Hair follicular keratinocyte (primary cell): Measurements from ENCODE around the gene NR0B1. TPM values are rescaled to one million over a fixed set of nuclear protein-coding genes. Genes with fewer than 3 reads are reported as not detected.

ENCODE experiments used
- total RNA-seq: library from RNA; depleted of rRNA; stranded (reverse); fragments of >200 nt; gene quantifications from 2 replicates; pipeline ENCODE4 v1.2.3, GENCODE V29; 2015

Gene NR0B1, protein sequence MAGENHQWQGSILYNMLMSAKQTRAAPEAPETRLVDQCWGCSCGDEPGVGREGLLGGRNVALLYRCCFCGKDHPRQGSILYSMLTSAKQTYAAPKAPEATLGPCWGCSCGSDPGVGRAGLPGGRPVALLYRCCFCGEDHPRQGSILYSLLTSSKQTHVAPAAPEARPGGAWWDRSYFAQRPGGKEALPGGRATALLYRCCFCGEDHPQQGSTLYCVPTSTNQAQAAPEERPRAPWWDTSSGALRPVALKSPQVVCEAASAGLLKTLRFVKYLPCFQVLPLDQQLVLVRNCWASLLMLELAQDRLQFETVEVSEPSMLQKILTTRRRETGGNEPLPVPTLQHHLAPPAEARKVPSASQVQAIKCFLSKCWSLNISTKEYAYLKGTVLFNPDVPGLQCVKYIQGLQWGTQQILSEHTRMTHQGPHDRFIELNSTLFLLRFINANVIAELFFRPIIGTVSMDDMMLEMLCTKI
- not detected in 2 replicates for total RNA-seq

DNA sequence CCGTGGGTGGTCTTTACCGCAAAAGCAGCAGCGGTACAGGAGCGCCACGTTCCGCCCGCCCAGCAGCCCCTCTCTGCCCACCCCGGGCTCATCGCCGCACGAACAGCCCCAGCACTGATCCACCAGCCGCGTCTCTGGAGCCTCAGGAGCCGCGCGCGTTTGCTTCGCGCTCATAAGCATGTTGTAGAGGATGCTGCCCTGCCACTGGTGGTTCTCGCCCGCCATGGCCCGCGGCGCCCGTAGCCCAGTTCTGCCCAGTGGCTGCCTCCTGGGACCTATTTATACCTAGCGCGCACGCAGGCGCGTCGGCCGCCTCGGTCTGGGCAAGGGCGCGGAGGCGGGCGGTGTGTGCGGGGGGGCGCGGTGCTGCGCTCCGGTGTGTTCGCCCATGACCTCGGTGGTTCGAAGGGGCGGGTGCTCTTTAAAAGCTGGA lies at the start of gene NR0B1:
TSS of gene NR0B1 (minus strand) at position 252 of the 433 bp plus-strand sequence. CDS start at position 225, 27 bp downstream.

Other genes starting within 250 kb of the NR0B1 start
- not detected in 2 replicates for gene MAGEB2, start 93.8 kb downstream of the NR0B1 start, total RNA-seq
- not detected in 2 replicates for gene MAGEB3, start 78.7 kb downstream of the NR0B1 start, total RNA-seq
- gene MAGEB4, start 67.4 kb downstream of the NR0B1 start, total RNA-seq: not detected in 2 replicates
- not detected in 2 replicates for gene MAGEB1, start 62.2 kb downstream of the NR0B1 start, total RNA-seq